ENCODE measurements around the gene PLIN4. TPM values are rescaled to one million over a fixed set of nuclear protein-coding genes. Genes with fewer than 3 reads are reported as not detected.
"Not testable (repeated sequence)": the region's sequence is repeated elsewhere in the genome, so short reads cannot be mapped to it uniquely, and the experiment has no call there.

Gene PLIN4
- total and polyA plus RNA-seq, 5 experiments from 2014 or later = 0.07 to 0.36 (median 0.11) TPM

- H3K9me3 Mint-ChIP-seq = no peaks in the 10 kb centered on the region
- H3K4me3 Mint-ChIP-seq = no peak overlapping the region
- peaks cover 2 to 9% (median 6%) of the 10 kb centered on the region in 4 donors for H3K4me1 Mint-ChIP-seq
- DNase-seq (no peak), ATAC-seq (no peak)
- no peak overlapping the region for H3K27ac Mint-ChIP-seq
- H3K36me3 Mint-ChIP-seq = no peaks in the 10 kb centered on the region
- POLR2A ChIA-PET = no interaction called here
- peaks cover 0 to 21% (median 3%) of the 10 kb centered on the region in 5 donors for H3K27me3 Mint-ChIP-seq
Observed at GRCh38 chr19:4533334-4533733, 15.0 kb upstream of the PLIN4 start.

GRCh38 chr19:4531562-4532165, 13.4 kb upstream of the PLIN4 start:
- POLR2A ChIA-PET = no interaction called here
- Mint-ChIP-seq H3K36me3 (no peaks in the 10 kb centered on the region), H3K4me3 (no peak overlapping the region), H3K4me1 (peaks cover 2 to 9% (median 6%) of the 10 kb centered on the region in 4 donors), H3K27me3 (peaks cover 0 to 11% (median 3%) of the 10 kb centered on the region in 5 donors), H3K9me3 (no peaks in the 10 kb centered on the region), H3K27ac (peak overlapping the region in 1 of 10 donors; percentile 59)
- ATAC-seq (no peak), DNase-seq (no peak)

GRCh38 chr19:4529924-4530522, 11.7 kb upstream of the PLIN4 start:
- H3K36me3 Mint-ChIP-seq = no peaks in the 10 kb centered on the region
- peaks cover 0 to 3% (median 0%) of the 10 kb centered on the region in 4 donors for H3K4me1 Mint-ChIP-seq
- ATAC-seq (no peak), DNase-seq (no peak)
- H3K27ac Mint-ChIP-seq = no peak overlapping the region
- H3K4me3 Mint-ChIP-seq = peak overlapping the region in 1 of 10 donors; percentile 52
- H3K9me3 Mint-ChIP-seq = no peaks in the 10 kb centered on the region
- H3K27me3 Mint-ChIP-seq = peaks cover 0 to 7% (median 3%) of the 10 kb centered on the region in 5 donors
- POLR2A ChIA-PET = no interaction called here

- DNase-seq (no peak), ATAC-seq (no peak)
- POLR2A ChIA-PET = no interaction called here
- H3K4me3 Mint-ChIP-seq = no peak overlapping the region
- H3K27ac Mint-ChIP-seq = no peak overlapping the region
- no peaks in the 10 kb centered on the region for H3K36me3 Mint-ChIP-seq
- H3K9me3 Mint-ChIP-seq = no peaks in the 10 kb centered on the region
- H3K27me3 Mint-ChIP-seq = peaks cover 0 to 5% (median 3%) of the 10 kb centered on the region in 5 donors
- H3K4me1 Mint-ChIP-seq = no peaks in the 10 kb centered on the region
Observed at GRCh38 chr19:4528843-4529242, 10.6 kb upstream of the PLIN4 start.

GRCh38 chr19:4527377-4527776, 9.1 kb upstream of the PLIN4 start:
- not testable (repeated sequence) for DNase-seq

GRCh38 chr19:4525563-4526002, 7.3 kb upstream of the PLIN4 start:
- POLR2A ChIA-PET = interaction anchor here (1.0 to 1.4 kb wide), 3 partner anchors 9 to 258 kb away, joined by 3 to 6 read pairs (median 3); partner anchors contain the start of gene PLIN5
- no peak overlapping the region for H3K27ac Mint-ChIP-seq
- H3K4me3 Mint-ChIP-seq = no peak overlapping the region
- no peaks in the 10 kb centered on the region for H3K4me1 Mint-ChIP-seq
- ATAC-seq = no peak
- H3K36me3 Mint-ChIP-seq = no peaks in the 10 kb centered on the region
- DNase-seq = no peak
- H3K27me3 Mint-ChIP-seq = peaks cover 0 to 11% (median 0%) of the 10 kb centered on the region in 5 donors
- no peaks in the 10 kb centered on the region for H3K9me3 Mint-ChIP-seq

More at GRCh38 chr19:4527377-4527776, 9.1 kb upstream of the PLIN4 start:
- POLR2A ChIA-PET, H3K27me3 Mint-ChIP-seq, H3K4me3 Mint-ChIP-seq, H3K9me3 Mint-ChIP-seq, ATAC-seq, H3K36me3 Mint-ChIP-seq, H3K27ac Mint-ChIP-seq, H3K4me1 Mint-ChIP-seq: not testable (repeated sequence)

- Mint-ChIP-seq H3K27ac (no peak overlapping the region), H3K4me1 (no peaks in the 10 kb centered on the region), H3K36me3 (no peaks in the 10 kb centered on the region), H3K27me3 (peaks cover 0 to 11% (median 0%) of the 10 kb centered on the region in 5 donors), H3K4me3 (no peak overlapping the region), H3K9me3 (no peaks in the 10 kb centered on the region)
- peak; percentile 38 to 81 (median 56) for DNase-seq
- POLR2A ChIA-PET = interaction anchor here (1.0 to 1.4 kb wide), 3 partner anchors 9 to 258 kb away, joined by 3 to 6 read pairs (median 3); partner anchors contain the start of gene PLIN5
- peak; percentile 74 to 78 for ATAC-seq
Observed at GRCh38 chr19:4524808-4525562, 6.7 kb upstream of the PLIN4 start.

GRCh38 chr19:4523306-4524110, 5.2 kb upstream of the PLIN4 start:
- POLR2A ChIA-PET = no interaction called here
- H3K27me3 Mint-ChIP-seq = peaks cover 0 to 19% (median 7%) of the 10 kb centered on the region in 5 donors
- peak in 2 of 10 donors; percentile 10 to 16 for DNase-seq
- peaks cover 0 to 2% (median 0%) of the 10 kb centered on the region in 4 donors for H3K4me1 Mint-ChIP-seq
- no peaks in the 10 kb centered on the region for H3K9me3 Mint-ChIP-seq
- no peak overlapping the region for H3K27ac Mint-ChIP-seq
- H3K36me3 Mint-ChIP-seq = no peaks in the 10 kb centered on the region
- no peak for ATAC-seq
- H3K4me3 Mint-ChIP-seq = no peak overlapping the region

- peaks cover 0 to 2% (median 0%) of the 10 kb centered on the region in 4 donors for H3K4me1 Mint-ChIP-seq
- POLR2A ChIA-PET = no interaction called here
- H3K27ac Mint-ChIP-seq = peak overlapping the region in 1 of 10 donors; percentile 40
Observed at GRCh38 chr19:4522291-4523002, 4.2 kb upstream of the PLIN4 start.

GRCh38 chr19:4521888-4522242, 3.6 kb upstream of the PLIN4 start:
- peak overlapping the region in 1 of 10 donors; percentile 79 for H3K27ac Mint-ChIP-seq
- DNase-seq (no peak), ATAC-seq (no peak)
- H3K36me3 Mint-ChIP-seq = no peaks in the 10 kb centered on the region
- no peak overlapping the region for H3K4me3 Mint-ChIP-seq
- H3K9me3 Mint-ChIP-seq = no peaks in the 10 kb centered on the region
- H3K27me3 Mint-ChIP-seq = peaks cover 0 to 19% (median 9%) of the 10 kb centered on the region in 5 donors
- POLR2A ChIA-PET = no interaction called here
- peaks cover 0 to 2% (median 0%) of the 10 kb centered on the region in 4 donors for H3K4me1 Mint-ChIP-seq

More at GRCh38 chr19:4522291-4523002, 4.2 kb upstream of the PLIN4 start:
- no peaks in the 10 kb centered on the region for H3K36me3 Mint-ChIP-seq
- no peak for DNase-seq
- no peaks in the 10 kb centered on the region for H3K9me3 Mint-ChIP-seq
- peaks cover 0 to 19% (median 9%) of the 10 kb centered on the region in 5 donors for H3K27me3 Mint-ChIP-seq
- no peak for ATAC-seq
- H3K4me3 Mint-ChIP-seq = no peak overlapping the region

- H3K4me3 Mint-ChIP-seq = no peak overlapping the region
- H3K36me3 Mint-ChIP-seq = no peaks in the 10 kb centered on the region
- H3K9me3 Mint-ChIP-seq = no peaks in the 10 kb centered on the region
- no peak for DNase-seq
- peak overlapping the region in 4 of 10 donors; percentile 15 to 86 (median 47) for H3K27ac Mint-ChIP-seq
- H3K27me3 Mint-ChIP-seq = peaks cover 0 to 19% (median 9%) of the 10 kb centered on the region in 5 donors
- peaks cover 0 to 2% (median 0%) of the 10 kb centered on the region in 4 donors for H3K4me1 Mint-ChIP-seq
- no peak for ATAC-seq
- POLR2A ChIA-PET = no interaction called here
Observed at GRCh38 chr19:4521170-4521887, 3.0 kb upstream of the PLIN4 start.
